Measurements from ENCODE around the gene MRPL28.

GRCh38 chr16:361872-362701, 8.3 kb downstream of the MRPL28 start:
- TF ChIP-seq CTCF (IDR thresholded peaks at IDR 0.05) (peak; percentile 53 to 79 (median 70)), POLR2A (IDR thresholded peaks at IDR 0.05) (no peak)

Data from heart left ventricle (tissue), 13 donors.